HEK293T (cell line): Measurements from ENCODE around the gene ECT2L.

Experiments used
- ELF4 ChIP-seq: fragments of 450-650 bp; IDR thresholded peaks from 2 replicates; pipeline ENCODE4 v1.6.1; 2017; ENCODE audit warnings: antibody characterized with exemption
- FOXA1 ChIP-seq: fragments of 450-650 bp; IDR thresholded peaks from 2 replicates; pipeline ENCODE4 v1.6.1; 2016; ENCODE audit warnings: mild to moderate bottlenecking
- SP1 ChIP-seq: fragments of 450-650 bp; IDR thresholded peaks from 2 replicates; pipeline ENCODE4 v1.6.1; 2017
- SUZ12 ChIP-seq: fragments of 450-650 bp; IDR thresholded peaks from 2 replicates; pipeline ENCODE4 v1.6.1; 2016; ENCODE audit warnings: mild to moderate bottlenecking

DNA sequence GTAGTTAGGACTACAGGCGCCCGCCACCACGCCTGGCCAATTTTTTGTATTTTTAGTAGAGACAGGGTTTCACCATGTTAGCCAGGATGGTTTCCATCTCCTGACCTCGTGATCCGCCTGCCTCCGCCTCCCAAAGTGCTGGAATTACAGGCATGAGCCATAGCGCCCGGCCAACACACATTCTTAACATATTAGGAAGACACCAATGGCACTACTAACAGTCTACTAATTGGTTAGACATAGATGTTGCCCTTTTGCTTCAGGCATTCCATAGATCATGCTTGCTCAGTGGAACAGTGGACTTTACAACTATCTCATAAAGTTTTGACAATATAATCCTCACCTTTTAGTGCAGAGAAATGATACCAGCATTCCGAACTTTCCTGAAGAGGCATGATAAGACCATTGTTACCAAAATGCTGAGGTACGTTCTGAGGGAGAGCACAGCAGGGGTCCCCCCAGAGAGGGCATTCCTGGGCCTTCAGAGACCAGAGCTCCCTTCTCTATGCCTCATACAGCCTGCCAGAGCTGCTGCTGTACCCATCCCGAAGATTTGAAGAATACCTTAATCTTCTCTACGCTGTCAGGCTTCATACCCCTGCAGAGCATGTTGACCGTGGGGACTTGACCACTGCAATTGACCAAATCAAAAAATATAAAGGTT, 89.4 kb downstream of the ECT2L start:
- no peak for TF ChIP-seq ELF4
- TF ChIP-seq SP1: no peak
- TF ChIP-seq SUZ12: no peak
- TF ChIP-seq FOXA1: no peak
